GM19328 (cell line): ENCODE data around the gene PPIP5K1.

Experiments used
- ATAC-seq: cut with Tn5 transposase; IDR thresholded peaks from one replicate; pipeline ENCODE4 v1.9.1; 2021; ENCODE audit warnings: mild to moderate bottlenecking, moderate library complexity; ENCODE audit not compliant: unreplicated experiment

The PPIP5K1 gene

DNA sequence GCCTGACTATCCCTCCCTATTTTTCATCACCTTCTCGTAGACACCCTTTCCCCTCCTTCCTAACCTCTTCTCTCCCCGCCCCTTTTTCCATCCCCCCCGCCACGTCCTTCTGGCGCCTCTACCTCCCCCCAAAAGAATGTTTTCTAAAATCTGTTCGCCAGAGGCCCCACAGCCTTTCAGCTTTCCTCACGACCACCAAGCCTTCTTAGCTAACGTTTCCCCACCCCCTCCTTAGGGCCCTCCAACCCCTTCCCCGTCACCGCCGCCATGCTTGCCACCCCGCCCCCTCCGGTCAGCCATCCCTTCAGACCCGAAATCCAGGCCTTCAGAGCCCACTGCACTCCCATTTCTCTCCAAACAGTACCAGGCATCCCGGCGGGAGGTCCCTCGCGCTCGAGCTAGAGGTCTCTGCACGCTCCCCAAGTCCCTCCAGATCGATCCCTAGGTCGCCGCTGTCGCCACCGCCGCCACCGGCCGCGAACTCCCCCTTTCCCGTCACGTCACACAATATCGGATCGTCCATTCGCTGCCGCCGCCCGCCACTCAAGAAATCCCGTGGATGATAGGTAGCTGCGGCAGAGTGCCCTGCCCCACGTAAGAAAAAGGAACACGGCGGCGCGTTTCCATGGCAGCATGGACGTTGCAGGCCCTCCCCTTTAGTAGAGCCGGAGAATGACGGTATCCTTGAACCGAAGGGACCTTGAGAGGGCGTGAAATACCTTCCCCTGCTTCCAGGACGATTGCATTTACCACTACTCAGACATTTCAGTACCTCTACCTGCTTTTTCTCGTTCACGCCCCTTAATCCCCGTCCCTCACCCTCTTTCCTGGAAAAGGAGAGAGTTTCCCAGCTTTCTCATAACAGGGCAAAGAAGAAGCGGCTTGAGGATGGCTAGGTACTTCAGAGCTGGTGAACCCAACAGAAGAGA, 97.1 kb downstream of the PPIP5K1 start, which contains the start of gene TP53BP1:
TSS of gene TP53BP1 (minus strand) at position 484 of the 929 bp plus-strand sequence. CDS start at position 371, 113 bp downstream.
- ATAC-seq, result peak; percentile 98

DNA sequence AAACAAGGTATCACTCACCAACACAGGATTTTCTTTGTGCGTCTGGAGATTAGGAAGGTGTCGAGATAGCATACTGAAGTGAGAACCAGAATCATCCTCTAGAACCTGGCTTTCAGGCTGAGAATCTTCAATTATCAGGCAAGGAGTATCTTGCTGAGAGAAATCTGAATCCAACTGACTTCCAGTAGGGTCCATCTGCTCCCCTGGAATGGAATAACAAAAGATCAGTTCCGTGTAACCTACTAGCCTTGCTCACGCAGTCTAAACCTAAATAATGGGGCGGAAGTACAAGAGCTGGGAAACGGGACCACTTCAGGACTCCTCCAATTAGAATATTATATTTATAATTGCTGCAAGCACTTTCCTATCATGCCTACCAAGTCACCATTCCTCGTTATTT, 97.7 kb downstream of the PPIP5K1 start:
- no peak for ATAC-seq

DNA sequence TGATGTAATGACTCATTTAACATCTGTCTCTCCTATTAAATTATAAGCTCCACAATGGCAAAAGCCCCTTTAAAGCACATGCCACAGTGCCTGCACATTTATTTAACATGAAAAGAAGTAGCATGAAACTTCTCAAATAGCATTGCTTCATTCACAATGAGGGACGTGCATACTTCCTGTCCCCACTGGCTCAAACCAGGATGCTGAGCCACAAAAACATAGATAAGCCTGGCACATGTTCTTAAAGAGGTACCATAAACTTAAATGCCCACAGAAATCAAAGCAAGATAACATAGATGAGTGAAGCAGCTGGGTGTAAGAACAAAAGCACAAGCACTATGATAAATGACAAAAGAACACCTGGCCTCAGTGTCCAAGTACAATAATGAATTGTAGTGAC, 100.8 kb downstream of the PPIP5K1 start:
- no peak for ATAC-seq

DNA sequence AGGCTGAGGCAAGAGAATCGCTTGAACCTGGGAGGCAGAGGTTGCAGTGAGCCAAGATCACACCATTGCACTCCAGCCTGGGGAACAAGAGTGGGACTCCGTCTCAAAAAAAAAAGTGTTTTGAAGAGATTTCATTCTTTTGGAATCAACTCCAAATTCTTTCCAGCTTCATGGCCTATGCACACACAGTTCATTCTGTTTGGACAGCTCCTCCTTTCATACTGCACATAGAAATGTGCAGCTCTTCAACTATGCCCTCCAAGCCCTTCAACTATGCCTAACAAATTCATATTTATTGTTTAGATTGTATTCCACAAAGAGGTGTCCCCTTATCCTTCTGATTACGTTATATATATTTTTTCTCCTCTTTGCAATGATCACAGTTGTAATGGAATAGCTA, 101.2 kb downstream of the PPIP5K1 start:
- no peak for ATAC-seq

DNA sequence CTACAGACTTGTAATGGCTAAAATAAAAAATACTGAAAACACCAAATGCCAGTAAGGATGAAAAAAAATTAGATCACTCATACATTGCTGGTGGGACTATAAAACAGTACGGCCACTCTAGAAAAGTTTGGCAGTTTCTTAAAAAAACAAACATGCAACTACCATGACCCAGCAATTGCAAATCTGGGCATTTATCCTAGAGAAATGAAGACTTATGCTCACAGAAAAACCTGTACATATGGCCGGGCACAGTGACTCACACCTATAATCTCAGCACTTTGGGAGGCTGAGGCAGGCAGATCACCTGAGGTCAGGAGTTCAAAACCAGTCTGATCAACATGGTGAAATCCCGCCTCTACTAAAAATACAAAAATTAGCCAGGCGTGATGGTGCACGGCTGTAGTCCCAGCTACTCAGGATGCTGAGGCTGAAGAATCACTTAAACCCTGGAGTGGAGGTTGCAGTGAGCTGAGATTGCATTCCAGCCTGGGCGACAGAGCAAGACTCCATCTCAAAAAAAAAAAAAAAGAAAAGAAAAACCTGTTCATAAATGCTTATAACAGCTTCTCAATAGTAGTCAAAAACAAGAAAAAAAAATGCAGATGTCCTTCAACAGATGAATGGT, 102.6 kb downstream of the PPIP5K1 start:
- ATAC-seq, result no peak

DNA sequence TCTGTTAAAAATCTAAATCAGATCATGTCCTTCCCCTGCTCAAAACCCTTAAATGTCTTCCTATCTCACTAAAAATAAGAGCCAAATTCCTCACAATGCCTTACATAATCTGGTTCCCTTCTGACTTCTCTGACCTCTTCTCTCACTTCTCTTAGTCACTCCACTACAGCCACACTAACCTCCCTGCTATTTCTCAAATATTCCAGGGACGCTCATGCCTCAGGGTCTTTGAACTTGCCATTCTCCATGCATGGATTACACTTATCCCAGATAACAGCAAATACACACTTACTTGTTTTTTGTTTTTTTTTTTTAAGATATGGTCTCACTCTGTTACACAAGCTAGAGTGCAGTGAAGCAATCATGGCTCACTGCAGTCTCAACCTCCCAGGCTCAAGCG, 105.6 kb downstream of the PPIP5K1 start:
- no peak for ATAC-seq
